Measurements from ENCODE around the gene BORCS8.

BORCS8 gene

GRCh38 chr19:19193926-19194325 is 2.0 kb upstream of the BORCS8 start:
- Histone ChIP-seq H3K27ac (peak overlapping the region; percentile 64), H3K36me3 (replicated peaks) (peaks cover 22% of the 10 kb centered on the region), H3K27me3 (replicated peaks) (no peaks in the 10 kb centered on the region), H3K4me3 (ENCODE audit: low read depth, low read length) (peak overlapping the region; percentile 72)
- DNase-seq, result no peak
- in situ Hi-C loops (cut with HindIII; ENCODE audit: low pct_ligation_motif_present, low sequenced_read_pairs), result no loop called here
- TF ChIP-seq, protein P1, sequence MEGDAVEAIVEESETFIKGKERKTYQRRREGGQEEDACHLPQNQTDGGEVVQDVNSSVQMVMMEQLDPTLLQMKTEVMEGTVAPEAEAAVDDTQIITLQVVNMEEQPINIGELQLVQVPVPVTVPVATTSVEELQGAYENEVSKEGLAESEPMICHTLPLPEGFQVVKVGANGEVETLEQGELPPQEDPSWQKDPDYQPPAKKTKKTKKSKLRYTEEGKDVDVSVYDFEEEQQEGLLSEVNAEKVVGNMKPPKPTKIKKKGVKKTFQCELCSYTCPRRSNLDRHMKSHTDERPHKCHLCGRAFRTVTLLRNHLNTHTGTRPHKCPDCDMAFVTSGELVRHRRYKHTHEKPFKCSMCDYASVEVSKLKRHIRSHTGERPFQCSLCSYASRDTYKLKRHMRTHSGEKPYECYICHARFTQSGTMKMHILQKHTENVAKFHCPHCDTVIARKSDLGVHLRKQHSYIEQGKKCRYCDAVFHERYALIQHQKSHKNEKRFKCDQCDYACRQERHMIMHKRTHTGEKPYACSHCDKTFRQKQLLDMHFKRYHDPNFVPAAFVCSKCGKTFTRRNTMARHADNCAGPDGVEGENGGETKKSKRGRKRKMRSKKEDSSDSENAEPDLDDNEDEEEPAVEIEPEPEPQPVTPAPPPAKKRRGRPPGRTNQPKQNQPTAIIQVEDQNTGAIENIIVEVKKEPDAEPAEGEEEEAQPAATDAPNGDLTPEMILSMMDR (IDR thresholded peaks at IDR 0.05; ENCODE audit: low read depth, low read length, missing control alignments), result no peak

DNA sequence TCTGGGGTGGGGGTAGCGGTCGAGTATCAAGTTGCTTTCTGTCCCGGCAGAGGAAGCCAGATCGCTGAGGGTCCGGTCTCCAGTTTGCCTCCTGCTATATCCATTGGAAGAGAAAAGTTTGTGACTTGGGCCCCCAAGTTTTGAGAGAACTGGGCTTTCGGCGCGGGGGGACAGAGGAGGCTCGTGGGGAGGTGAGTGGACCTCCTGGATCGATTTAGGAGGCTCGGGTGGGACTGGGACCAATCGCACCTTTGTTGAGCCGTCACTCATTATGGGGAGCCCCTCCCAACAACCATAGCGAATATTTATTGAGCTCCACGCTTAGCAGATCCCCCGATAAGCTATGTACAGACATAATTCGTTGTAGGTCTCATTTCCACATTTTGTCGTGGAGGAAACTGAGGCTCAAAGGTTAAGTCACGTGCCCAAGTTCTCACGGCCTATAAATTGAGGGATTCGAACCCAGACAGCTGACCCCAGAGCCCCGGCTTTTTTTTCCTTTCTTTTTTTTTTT is 1.0 kb upstream of the BORCS8 start:
- H3K4me3 ChIP-seq (ENCODE audit: low read depth, low read length), result peak overlapping the region; percentile 72
- DNase-seq, result no peak
- TF ChIP-seq, protein P1 (IDR thresholded peaks at IDR 0.05; ENCODE audit: low read depth, low read length, missing control alignments), result no peak
- no peaks in the 10 kb centered on the region for H3K27me3 ChIP-seq (replicated peaks)
- H3K27ac ChIP-seq, result peak overlapping the region; percentile 82
- H3K36me3 ChIP-seq (replicated peaks), result peaks cover 13% of the 10 kb centered on the region
- in situ Hi-C loops (cut with HindIII; ENCODE audit: low pct_ligation_motif_present, low sequenced_read_pairs), result no loop called here

DNA sequence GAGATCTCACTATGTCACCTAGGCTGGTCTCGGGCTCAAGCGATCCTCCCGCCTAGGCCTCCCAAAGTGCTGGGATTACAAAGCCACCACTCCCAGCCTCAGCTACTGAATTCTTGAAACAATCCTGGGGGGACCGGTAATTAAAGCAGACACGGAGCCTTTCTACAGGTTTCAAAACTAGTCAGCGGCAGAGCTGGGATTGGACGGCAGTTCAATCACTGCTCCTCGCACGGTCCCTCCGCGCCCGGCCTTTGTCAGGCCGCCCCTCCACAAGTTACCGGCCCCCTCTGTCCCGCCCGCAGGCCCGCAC is 229 bp downstream of the BORCS8 start:
- H3K4me3 ChIP-seq (ENCODE audit: low read depth, low read length), result peak overlapping the region; percentile 98
- in situ Hi-C loops (cut with HindIII; ENCODE audit: low pct_ligation_motif_present, low sequenced_read_pairs), result no loop called here
- TF ChIP-seq, protein P1 (IDR thresholded peaks at IDR 0.05; ENCODE audit: low read depth, low read length, missing control alignments), result no peak
- peaks cover 7% of the 10 kb centered on the region for H3K36me3 ChIP-seq (replicated peaks)
- H3K27ac ChIP-seq, result peak overlapping the region; percentile 92
- H3K27me3 ChIP-seq (replicated peaks), result no peaks in the 10 kb centered on the region
- DNase-seq, result no peak

GRCh38 chr19:19186742-19187141 is 5.2 kb downstream of the BORCS8 start:
- H3K36me3 ChIP-seq (replicated peaks), result peaks cover 8% of the 10 kb centered on the region
- in situ Hi-C loops (cut with HindIII; ENCODE audit: low pct_ligation_motif_present, low sequenced_read_pairs), result no loop called here
- no peak overlapping the region for H3K27ac ChIP-seq
- no peak overlapping the region for H3K4me3 ChIP-seq (ENCODE audit: low read depth, low read length)
- no peaks in the 10 kb centered on the region for H3K27me3 ChIP-seq (replicated peaks)
- TF ChIP-seq, protein P1 (IDR thresholded peaks at IDR 0.05; ENCODE audit: low read depth, low read length, missing control alignments), result no peak
- DNase-seq, result no peak

GRCh38 chr19:19185853-19186740 is 5.9 kb downstream of the BORCS8 start:
- no peak overlapping the region for H3K27ac ChIP-seq
- no peak for DNase-seq

More at GRCh38 chr19:19185853-19186740, 5.9 kb downstream of the BORCS8 start:
- in situ Hi-C loops (cut with HindIII; ENCODE audit: low pct_ligation_motif_present, low sequenced_read_pairs), result no loop called here
- Histone ChIP-seq H3K27me3 (replicated peaks) (no peaks in the 10 kb centered on the region), H3K36me3 (replicated peaks) (peaks cover 10% of the 10 kb centered on the region), H3K4me3 (ENCODE audit: low read depth, low read length) (no peak overlapping the region)
- TF ChIP-seq, protein P1 (IDR thresholded peaks at IDR 0.05; ENCODE audit: low read depth, low read length, missing control alignments), result peak; percentile 80

Measured in brain microvascular endothelial cell (primary cell).